Heart left ventricle (tissue), 16 donors: ENCODE data around the gene DKK2. TPM values are rescaled to one million over a fixed set of nuclear protein-coding genes. Genes with fewer than 3 reads are reported as not detected.

ENCODE experiments used
- ATAC-seq, 4 donors: fragments of 200-7000 bp; cut with Tn5 transposase; one replicate each; pipeline ENCODE4 v1.9.1; 2020 to 2022; ENCODE audit warnings: moderate library complexity in 4 of 4, mild to moderate bottlenecking in 3 of 4, moderate number of reproducible peaks in 1 of 4
- DNase-seq, 5 donors: peaks; one replicate each; pipeline ENCODE4 v3.0.0-alpha.2; 2020
- H3K27ac ChIP-seq, 12 donors: fragments of 200-600 bp; sonication (generic) in 4 of 12; one replicate each; pipeline versions ENCODE4 v1.5.0 to v1.8.0; 2016 to 2022; ENCODE audit warnings: mild to moderate bottlenecking in 2 of 12
- H3K27me3 ChIP-seq, 9 donors: fragments of 200-600 bp; sonication (generic) in 2 of 9; one replicate each; pipeline versions ENCODE4 v1.5.1 to v1.8.0; 2016 to 2022; ENCODE audit warnings: mild to moderate bottlenecking in 3 of 9
- H3K36me3 ChIP-seq, 9 donors: fragments of 200-600 bp; sonication (generic) in 2 of 9; one replicate each; pipeline versions ENCODE4 v1.5.0 to v1.8.0; 2018 to 2022; ENCODE audit warnings: mild to moderate bottlenecking in 2 of 9
- H3K4me1 ChIP-seq, 12 donors: fragments of 200-600 bp; sonication (generic) in 4 of 12; one replicate each; pipeline versions ENCODE4 v1.5.0 to v1.8.0; 2016 to 2022; ENCODE audit warnings: mild to moderate bottlenecking in 3 of 12
- H3K4me3 ChIP-seq, 12 donors: fragments of 200-600 bp; sonication (generic) in 4 of 12; one replicate each; pipeline versions ENCODE4 v1.5.0 to v1.8.0; 2017 to 2022; ENCODE audit warnings: mild to moderate bottlenecking in 9 of 12, moderate library complexity in 4 of 12
- H3K9me3 ChIP-seq, 12 donors: fragments of 200-600 bp; sonication (generic) in 4 of 12; one replicate each; pipeline versions ENCODE4 v1.5.0 to v1.8.0; 2016 to 2022; ENCODE audit warnings: mild to moderate bottlenecking in 1 of 12
- CTCF ChIP-seq, 12 donors: fragments of 200-600 bp; sonication (generic) in 4 of 12; IDR thresholded peaks; one replicate each; pipeline versions ENCODE4 v1.5.0 to v1.8.0; 2018 to 2022; ENCODE audit warnings: antibody characterized with exemption in 12 of 12, mild to moderate bottlenecking in 5 of 12
- POLR2A ChIP-seq, 2 donors: fragments of 450-650 bp; IDR thresholded peaks; one replicate each; pipeline ENCODE4 v1.6.1; 2017; ENCODE audit warnings: antibody characterized with exemption in 2 of 2, mild to moderate bottlenecking in 2 of 2, moderate library complexity in 2 of 2
- WGBS, 4 donors: extraction: QIAGEN DNeasy Blood & Tissue Kit in 2 of 4; methylation state at CpG; one replicate each; pipeline versions ENCODE4 v1.1.5 to v1.1.7; 2013 to 2018; 5-methylcytosine and 5-hydroxymethylcytosine counted together
- intact Hi-C, 10 donors: fragments of 100-400 bp; cut with DNase I; formaldehyde crosslinking; loops; one replicate each; pipeline versions ENCODE4 v1.11.1 to v1.14.2; 2022
- polyA plus RNA-seq, 2 donors: library from polyadenylated mRNA; stranded (reverse); fragments of 200-250 nt; gene quantifications; one replicate each; pipeline ENCODE4 v1.2.3, GENCODE V29; 2013
- total RNA-seq, 9 donors: library from RNA; depleted of rRNA in 2 of 9; stranded (reverse); fragments of >200 nt in 2 of 9; fragmentation: NEBNext Ultra II Directional in 3 of 9; extraction: Animal tissue kit (Norgen Biotek cat#: 25700) in 3 of 9; gene quantifications; one replicate each; pipeline versions ENCODE4 v1.1.0 to v1.2.4, GENCODE V29; 2016 to 2023
- donor health status: ischemic (EF 13 %, LVEDD 7.1; RV severe dilation, severe dysfunction).
- donor health status: healthy with polysubstance abuse.
- donor health status: DM: no; HTN: yes; CAD: no.
- donor health status: DM: no; HTN: no; CAD: no.
- donor health status: ischemic (EF 25% LVEDD 6.9; RV normal size, moderate dysfunction).
- donor health status: ischemic (EF 25% LVEDD 5.7; RV mildly dilated, moderate dysfunction).
- donor health status: healthy.
- donor health status: DM: yes; HTN: yes; CAD: no.
- donor health status: ischemic (EF 35%, LVEDD 5.7; RV mildly dilated, moderate dysfunction).
- donor health status: nonischemic (EF 11% LVEDD 7.7; RV severe dilation, severe dysfunction).
- donor health status: DM: yes; HTN: yes; CAD: no.
- donor health status: PGD.
- donor health status: ischemic (EF 29% LVEDD 5.4; RV normal size, mild dysfunction).
- donor health status: nonischemic (EF 23%, LVEDD 6.1; RV moderate dilation, normal function).

Gene DKK2
- total and polyA plus RNA-seq, 11 donors: 0.40 to 2.5 (median 0.84) TPM; not detected in 1

GRCh38 chr4:106967892-106968291 lies 68.2 kb downstream of the DKK2 start:
- Histone ChIP-seq H3K27ac (no peak overlapping the region), H3K27me3 (no peaks in the 10 kb centered on the region), H3K4me1 (no peaks in the 10 kb centered on the region), H3K9me3 (peaks cover 0 to 4% (median 0%) of the 10 kb centered on the region in 12 donors), H3K36me3 (no peaks in the 10 kb centered on the region), H3K4me3 (no peak overlapping the region)
- ATAC-seq (no peak), DNase-seq (no peak)
- intact Hi-C loops: no loop called here
- WGBS, 4 donors: 58 to 64% (median 62%) methylated on average over 2 of the region's 2 CpGs
- no peak for TF ChIP-seq POLR2A (IDR thresholded peaks at IDR 0.05)
- TF ChIP-seq CTCF (IDR thresholded peaks at IDR 0.05): no peak

- Histone ChIP-seq H3K4me3 (no peak overlapping the region), H3K9me3 (no peaks in the 10 kb centered on the region), H3K36me3 (no peaks in the 10 kb centered on the region), H3K27me3 (no peaks in the 10 kb centered on the region), H3K4me1 (no peaks in the 10 kb centered on the region), H3K27ac (no peak overlapping the region)
- ATAC-seq (no peak), DNase-seq (no peak)
- no peak for TF ChIP-seq POLR2A (IDR thresholded peaks at IDR 0.05)
- TF ChIP-seq CTCF (IDR thresholded peaks at IDR 0.05): no peak
- 41 to 49% (median 42%) methylated on average over 3 of the region's 3 CpGs for WGBS, 4 donors
- intact Hi-C loops: no loop called here
Measured at GRCh38 chr4:106953036-106953705, 82.9 kb downstream of the DKK2 start.

GRCh38 chr4:106951891-106952290 lies 84.2 kb downstream of the DKK2 start:
- peaks cover 0 to under 1% (median 0%) of the 10 kb centered on the region in 12 donors for H3K9me3 ChIP-seq
- DNase-seq (no peak), ATAC-seq (no peak)
- H3K4me3 ChIP-seq: no peak overlapping the region
- no peaks in the 10 kb centered on the region for H3K36me3 ChIP-seq
- no peaks in the 10 kb centered on the region for H3K4me1 ChIP-seq
- no peak overlapping the region for H3K27ac ChIP-seq
- 85 to 89% (median 87%) methylated on average over 2 of the region's 2 CpGs for WGBS, 4 donors
- no peaks in the 10 kb centered on the region for H3K27me3 ChIP-seq
- intact Hi-C loops: no loop called here
- TF ChIP-seq CTCF (IDR thresholded peaks at IDR 0.05): no peak
- TF ChIP-seq POLR2A (IDR thresholded peaks at IDR 0.05): no peak

- Histone ChIP-seq H3K9me3 (peaks cover 0 to 4% (median 0%) of the 10 kb centered on the region in 12 donors), H3K4me3 (no peak overlapping the region), H3K27ac (no peak overlapping the region), H3K27me3 (no peaks in the 10 kb centered on the region), H3K36me3 (no peaks in the 10 kb centered on the region), H3K4me1 (no peaks in the 10 kb centered on the region)
- intact Hi-C loops: no loop called here
- ATAC-seq (no peak), DNase-seq (no peak)
- no peak for TF ChIP-seq CTCF (IDR thresholded peaks at IDR 0.05)
- 44 to 54% (median 49%) methylated on average over 1 of the region's 1 CpG for WGBS, 4 donors
Measured at GRCh38 chr4:106941841-106942240, 94.3 kb downstream of the DKK2 start.
